EL (cell line): ENCODE measurements around the gene GMPS.
"Not testable (repeated sequence)": the region's sequence is repeated elsewhere in the genome, so short reads cannot be mapped to it uniquely, and the experiment has no call there.

Experiments used
- DNase-seq: peaks from one replicate; pipeline ENCODE4 v3.0.0-alpha.2; 2016

The GMPS gene

DNA sequence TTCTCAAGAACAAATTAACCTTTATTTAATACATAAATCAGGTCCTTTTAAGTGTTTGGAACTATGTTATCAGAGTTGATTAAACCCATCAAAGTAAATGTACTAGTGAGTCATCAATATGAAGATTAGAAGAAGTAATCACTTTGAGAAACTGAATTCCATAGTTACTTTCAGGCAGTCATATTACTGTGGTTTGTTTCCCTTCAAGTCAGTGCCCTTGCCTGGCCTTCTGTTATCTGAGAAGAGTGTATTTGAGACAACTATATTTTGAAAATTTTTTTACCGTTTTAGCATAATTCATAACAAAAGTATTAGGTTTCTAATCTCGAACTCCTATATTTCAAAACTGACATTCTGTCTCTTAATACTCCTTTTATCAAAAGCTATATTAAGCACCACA, 73.6 kb downstream of the GMPS start:
- DNase-seq: no peak

DNA sequence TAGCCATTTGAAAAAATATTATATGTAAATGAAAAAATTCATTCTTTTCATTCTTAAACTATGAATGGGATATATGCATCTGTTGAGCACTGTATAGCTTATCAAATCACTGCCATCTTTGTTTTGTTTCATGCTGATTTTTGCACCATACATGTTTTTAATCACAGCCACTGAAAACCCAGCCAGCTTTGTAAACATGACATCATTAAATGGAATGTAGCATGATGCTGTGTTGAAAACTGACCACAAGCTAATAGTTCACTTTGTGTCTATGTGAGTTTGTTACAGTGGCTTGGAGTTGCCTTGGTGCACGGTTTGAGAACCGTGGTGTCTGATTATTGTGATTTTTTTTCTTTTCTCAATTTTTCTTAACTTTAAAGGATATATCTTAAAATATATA, 75.7 kb downstream of the GMPS start:
- peak; percentile 87 for DNase-seq

DNA sequence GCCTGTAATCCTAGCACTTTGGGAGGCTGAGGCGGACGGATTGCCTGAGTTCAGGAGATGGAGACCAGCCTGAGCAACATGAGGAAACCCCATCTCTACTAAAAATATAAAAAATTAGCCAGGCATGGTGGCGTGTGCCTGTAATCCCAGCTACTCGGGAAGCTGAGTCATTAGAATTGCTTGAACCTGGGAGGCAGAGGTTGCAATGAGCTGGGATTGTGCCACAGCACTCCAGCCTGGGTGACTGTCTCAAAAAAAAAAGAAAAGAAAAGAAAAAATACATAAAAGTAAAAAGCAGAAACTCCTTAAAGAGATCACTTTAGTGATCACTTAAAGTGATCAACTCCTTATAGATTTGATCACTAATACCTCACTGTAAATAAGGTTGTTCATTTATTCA, 78.0 kb downstream of the GMPS start:
- DNase-seq: peak; percentile 48

DNA sequence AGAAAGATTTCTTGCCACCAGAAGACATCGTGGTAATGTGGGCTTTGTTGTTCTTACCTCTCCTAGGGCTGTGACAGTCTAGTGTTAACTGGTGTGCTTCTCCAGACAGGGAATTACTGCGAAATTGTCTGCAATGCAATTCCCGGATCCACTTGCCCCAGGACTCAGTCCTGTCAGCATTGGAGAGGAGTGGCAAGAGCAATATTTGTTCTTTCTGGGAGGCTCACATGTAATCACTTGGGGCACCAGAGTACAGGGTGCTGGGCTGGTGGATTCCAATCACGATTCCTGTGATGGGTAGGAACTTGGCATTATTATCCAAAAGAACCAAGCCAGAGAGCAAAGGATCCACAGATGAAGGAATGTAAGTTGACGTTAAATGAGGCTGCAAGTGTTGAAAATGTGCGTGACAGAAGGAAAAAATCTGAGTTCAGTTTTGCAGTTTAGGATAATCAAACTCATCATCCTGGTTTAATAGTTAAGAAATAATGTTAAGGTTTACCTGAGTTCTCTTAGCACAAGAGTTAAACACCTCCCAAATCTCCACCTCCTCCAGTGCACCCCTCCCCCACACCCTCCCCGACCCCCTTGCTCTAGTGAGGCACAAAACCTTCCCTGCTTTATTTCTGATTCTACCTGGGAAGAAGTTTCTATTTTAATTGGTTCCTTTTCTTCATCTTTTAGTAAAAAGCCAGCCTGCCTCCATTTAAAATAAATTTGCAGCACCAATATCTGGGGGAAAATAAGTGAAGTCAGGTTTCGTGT, 79.2 kb downstream of the GMPS start:
- DNase-seq: no peak

DNA sequence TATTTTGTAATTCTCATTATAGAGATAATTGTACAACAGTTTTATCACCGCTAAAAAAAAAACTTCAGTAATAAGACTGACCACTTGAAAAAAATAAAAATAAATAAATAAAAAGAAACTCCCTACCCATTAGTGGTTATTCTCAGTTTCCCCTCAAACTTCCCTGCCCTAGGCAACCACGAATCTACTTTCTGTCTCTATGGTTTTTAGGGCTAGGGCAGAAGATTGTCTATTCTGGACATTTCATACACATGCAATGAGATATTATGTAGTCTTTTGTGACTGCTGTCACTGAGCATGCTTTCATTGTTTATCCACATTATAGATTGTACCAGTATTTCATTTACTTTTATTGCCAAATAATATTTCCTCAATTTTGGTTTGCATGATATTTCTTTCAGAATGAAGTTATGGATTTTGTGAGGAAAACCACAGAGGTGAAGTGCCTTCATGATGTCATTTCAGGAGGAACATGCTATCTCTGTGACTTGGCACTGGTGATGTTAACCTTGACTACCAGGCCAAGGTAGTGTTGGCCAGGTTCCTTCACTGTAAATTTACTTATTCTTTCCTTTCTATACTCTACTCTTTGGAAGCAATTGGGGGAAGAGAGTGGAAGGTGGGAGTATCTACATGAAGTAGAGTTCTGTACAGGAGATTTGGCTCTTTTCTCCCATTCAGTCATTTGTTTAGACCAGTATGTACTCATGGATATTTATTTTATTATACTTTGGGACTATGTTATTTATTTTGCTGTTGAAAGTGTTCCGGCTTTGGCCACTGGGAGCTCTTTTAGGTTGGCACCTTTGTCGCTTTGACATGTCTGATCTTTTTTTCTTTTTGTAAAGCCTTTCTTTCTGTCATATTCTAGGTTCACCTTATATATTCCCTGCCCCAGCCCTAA, 86.3 kb downstream of the GMPS start:
- DNase-seq: no peak

DNA sequence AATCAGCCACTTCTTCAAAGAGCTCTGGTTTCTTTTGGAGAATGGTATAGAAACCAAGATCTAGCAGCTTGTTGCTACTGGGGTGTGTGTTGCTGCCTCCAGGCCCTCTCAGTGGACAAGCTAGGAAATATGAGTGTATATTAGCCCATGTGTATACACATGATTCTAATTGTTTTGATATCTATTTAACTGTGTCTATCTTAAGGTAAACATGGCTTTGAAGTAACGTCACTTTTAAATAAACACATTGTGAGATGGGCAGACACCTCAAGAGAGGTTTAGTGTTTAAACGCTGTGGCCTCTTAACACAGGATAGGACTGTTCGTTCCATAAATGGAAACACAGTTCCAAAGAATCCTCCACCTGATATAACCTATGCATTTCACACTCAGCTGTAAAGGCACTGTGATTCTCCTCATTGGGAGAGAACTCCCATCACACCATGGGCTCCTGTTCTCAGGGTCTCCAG, 87.0 kb downstream of the GMPS start:
- DNase-seq: no peak

DNA sequence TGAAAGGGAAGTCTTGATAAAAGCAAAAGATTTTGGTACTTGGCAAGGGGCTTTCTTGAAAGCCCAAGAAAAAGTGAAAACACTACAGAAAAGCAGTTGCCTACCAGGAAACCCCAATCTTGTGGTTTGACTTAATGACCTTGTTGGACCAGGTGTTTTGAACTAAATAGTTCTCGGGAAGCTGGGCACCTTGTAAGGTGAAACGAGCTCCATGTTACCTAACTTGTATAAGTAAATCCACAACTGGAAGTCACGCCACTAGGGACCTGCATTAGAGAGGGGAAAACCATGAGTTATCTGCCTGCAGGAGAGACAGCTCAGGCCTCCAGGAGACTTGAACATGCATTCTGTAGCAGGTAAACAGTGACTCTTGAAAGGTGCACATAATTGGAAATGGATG, 88.2 kb downstream of the GMPS start:
- DNase-seq: no peak

DNA sequence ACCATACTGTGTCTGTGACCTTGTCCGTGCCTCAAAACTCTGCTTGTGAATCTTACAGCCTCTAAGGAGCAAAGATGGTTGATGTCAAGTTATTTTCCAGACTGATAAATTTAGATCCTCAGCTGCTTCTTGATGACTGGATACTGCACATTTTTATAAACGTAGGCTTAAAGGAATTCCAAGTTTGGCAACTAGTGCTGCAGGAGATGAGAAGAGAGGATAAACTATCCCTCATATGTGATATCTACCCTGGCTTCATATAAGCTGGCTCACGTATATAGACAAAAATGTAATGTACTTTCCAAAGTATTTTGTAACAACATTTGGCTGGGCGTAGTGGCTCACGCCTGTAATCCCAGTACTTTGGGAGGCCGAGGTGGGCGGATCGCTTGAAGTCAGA, 89.6 kb downstream of the GMPS start:
- DNase-seq: peak; percentile 15

DNA sequence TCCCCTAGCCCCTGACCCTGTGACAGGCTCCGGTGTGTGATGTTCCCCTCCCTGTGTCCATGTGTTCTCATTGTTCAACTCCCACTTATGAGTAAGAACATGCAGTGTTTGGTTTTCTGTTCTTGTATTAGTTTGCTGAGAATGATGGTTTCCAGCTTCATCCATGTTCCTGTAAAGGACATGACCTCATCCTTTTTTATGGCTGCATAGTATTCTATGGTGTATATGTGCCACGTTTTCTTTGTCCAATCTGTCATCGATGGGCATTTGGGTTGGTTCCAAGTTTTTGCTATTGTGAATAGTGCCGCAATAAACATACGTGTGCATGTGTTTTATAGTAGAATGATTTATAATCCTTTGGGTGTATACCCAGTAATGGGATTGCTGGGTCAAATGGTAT, 90.6 kb downstream of the GMPS start:
- DNase-seq: not testable (repeated sequence)

DNA sequence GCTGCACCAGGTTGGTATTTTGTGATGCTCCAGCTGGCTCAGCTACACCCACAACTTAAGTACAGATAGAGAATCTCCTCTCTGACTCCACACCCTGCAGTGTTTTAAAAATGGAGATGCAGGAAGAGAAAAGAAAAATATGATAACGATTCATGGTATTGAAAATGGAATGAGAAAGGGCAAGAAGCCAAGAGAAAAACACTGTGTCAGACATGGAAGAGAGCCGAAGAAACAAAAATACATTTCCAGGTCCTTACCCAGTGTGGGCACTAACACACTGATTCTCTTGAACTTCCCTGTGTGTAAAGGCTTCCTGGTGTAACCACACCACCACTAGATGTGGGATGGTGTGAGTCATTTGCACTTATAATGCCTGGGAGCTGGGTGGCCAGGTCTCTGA, 93.1 kb downstream of the GMPS start:
- peak; percentile 60 for DNase-seq

DNA sequence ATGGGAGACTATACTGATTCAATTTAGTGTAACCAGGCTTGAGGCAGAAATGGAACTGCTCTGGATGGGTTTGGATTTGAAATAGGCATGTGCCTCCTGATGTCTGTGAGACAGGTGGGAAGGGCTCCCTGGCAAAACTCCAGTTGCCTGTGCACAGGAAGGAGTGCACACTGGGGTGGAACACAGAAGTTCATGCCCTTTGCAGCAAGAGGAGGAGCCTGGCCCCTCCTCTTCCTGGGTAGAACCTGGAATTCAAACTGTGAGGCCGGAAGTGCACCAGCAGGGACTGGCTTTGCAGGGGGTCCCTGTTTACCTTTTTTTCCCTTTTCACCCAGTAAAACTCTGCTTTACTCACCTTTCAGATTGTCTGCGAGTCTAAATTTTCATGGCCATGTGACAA, 99.9 kb downstream of the GMPS start:
- no peak for DNase-seq

DNA sequence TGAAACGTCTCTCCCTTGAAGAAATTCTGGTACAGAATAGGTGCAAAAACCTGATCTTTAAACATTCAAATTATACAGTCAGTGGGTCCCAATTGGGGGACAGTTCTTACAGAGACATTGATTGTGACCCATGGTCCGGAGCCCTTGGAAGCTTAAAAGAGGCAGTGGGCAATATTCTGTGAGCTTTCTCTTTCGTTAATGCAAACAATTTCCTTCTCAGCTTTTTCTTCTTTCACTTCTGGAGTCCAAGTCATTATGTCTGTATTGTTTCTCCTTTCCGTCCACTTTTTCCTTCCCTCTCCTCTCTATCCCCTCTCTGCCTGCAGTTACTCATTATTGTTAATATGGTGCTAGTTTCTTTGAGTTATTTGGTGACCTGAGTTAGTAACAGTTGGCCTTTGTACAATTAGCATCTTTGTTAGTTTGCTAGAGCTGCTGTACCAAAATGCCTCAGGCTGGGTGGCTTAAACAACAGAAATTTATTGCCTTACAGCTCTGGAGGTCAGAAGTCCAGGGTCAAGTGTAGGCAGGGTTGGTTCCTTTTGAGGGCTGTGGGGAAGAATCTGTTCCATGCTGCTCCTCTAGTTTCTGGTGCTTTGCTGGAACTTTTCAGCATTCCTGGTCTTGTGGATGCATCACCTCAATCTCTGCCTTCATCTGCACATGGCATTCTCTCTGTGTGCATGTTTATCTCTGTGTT, 102.6 kb downstream of the GMPS start:
- DNase-seq: no peak

DNA sequence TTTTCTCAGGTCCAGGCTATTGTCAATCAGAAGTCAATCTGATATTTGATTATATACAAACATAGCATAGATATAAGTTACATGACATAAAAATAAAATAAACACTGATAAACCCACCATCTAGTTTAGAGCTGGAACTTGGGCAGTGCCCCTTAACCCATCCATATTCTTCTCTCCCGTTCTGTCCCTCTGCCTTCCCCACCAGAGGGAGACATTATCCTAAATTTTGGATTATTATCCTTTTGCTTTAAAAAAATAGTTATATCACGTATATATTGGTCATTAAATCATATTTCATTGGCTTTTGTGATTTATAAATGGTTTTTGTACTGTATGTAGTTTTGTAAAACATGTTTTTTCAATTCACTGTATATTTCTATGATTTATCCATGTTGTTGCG, 107.9 kb downstream of the GMPS start:
- DNase-seq: no peak

DNA sequence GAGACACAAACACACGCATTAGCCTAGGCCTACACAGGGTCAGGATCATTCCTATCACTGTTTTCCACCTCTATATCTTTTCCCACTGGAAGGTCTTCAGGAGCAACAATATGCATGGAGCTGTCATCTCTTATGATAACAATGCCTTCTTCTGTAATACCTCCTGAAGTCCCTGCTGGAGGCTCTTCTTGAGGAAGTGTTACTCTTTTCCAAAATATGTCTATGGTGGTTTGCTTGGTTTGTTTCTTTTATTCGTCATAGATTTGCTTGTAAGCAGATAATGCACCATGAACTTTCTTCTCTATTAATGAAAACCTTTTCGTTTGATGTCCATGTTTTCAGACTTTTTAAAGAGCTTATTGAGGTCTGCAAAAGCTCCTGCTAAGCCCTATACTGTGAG, 109.3 kb downstream of the GMPS start:
- peak; percentile 49 for DNase-seq

DNA sequence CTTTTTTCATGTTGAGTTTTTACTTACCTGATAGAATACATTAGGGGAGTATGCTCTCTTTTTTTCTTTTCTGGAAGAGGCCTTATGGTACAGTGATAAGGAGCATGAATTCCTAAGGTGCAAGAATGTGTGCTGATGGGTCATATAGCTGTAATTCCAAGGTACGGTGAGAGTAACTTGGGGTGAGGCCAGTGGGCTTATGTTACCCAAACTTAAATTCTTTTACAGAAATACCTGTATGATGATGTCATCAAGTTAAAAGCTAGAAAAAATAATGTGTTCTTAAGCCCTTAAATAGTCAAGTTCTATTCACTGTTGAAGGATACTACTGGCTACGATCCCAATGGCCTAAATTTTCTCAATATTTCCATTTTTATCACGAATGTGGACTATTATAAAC, 111.2 kb downstream of the GMPS start:
- DNase-seq: peak; percentile 18

DNA sequence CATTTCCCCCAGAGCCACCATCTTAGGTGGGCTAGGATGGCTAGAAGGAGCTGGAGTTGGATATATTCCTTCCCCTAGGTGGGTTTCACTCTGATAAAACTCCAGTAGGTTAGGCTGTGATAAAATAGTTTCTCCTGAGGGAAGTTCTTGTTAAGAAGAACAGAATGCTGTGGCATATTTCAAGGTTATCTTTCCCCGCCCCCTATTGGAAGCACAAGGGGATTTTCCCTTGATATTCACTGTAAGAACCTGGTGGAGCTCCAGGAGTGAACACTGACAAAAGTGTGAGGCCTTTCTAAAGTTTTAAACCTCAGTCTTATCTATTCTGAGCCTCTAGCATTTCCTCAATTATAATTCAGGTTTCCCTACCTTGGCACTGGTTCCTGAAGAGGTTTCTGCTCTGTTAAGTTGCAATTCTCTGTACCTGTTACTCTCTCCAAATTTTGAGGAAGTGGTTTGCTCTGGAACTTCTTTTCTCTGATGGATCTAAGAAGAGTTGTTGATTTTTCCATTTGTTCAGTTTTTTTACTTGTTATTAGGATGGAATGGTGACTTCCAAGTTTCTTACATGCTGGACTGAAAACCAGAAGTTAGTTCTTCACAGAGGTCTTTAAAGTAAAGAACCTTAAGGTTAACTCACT, 113.5 kb downstream of the GMPS start:
- DNase-seq: no peak

DNA sequence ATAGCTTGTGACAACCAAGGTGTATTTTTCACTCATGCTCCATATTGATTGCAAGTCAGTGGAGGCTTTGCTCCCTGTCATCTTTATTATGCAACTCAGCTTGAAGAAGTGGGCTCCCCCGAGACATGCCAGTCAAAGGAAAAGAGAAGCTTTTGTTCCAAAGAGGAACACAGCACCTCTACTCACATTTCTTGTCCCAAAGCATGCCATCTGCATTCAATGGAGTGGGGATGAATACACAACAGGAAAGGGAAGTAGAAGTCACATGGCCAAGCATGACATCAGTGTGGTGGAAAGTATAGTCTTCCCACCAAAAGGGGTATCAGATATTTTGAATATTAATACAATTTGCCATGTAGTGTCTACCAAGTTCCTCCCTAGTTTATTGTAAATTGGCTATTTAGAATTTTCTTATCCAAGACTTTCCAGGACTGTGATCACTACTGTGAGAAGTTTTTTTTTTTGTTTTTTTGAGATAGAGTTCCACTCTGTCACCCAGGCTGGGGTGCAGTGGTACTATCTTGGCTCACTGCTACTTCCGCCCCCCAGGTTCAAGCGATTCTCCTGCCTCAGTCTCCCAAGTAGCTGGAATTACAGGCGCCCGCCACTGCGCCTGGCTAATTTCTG, 114.5 kb downstream of the GMPS start:
- DNase-seq: no peak

DNA sequence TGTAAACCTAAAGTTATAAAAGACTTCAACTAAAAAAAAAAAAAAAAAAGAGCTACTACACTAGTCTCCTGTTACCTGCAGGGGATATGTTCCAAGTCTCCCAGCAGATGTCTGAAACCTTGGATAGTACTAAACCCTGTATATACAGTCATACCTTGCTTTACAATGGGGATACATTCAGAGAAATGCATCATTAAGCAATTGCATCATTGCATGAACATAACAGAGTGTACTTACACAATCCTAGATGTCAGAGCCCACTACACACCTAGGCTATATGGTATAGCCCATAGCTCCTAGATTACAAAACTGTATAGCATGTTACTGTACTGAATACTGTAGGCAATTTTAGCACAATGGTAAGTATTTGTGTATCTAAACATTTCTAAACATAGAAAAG, 119.1 kb downstream of the GMPS start:
- no peak for DNase-seq

DNA sequence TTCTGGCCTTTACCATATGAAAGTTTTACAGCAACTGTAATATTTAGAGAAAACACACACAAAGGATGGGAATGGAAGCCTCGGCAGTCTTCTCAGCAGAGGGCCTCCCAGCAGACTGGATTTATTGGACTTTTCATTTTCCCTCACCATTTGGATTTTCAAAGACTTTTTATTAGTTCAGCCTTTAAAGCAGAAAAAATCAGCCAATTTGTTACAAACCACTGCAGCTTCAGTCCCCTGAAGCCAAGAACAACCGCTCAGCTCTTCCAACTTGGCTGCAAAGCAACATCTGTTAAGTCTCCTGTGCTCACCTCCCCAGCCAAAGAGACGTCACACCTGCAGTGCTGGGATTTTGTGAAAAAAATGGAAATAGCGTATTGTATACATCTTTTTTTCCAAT, 120.8 kb downstream of the GMPS start:
- no peak for DNase-seq

DNA sequence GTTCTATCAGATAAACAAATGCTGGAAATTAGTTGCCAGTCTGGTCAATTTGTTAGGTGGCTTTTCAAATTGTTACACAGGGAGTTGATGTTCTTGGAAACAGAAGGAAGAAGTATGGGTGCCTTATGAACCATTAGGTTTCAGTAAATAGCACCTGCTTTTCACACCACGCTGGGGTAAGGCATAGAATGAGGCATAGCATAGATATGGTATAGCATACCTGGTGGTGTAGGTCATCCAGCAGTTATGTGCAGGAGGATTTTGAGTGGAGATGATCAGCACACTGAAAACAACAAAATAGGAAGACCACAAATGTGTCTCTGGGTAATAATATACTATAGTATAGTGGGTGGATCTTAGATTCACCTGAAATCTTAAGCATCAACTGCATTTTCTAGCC, 121.4 kb downstream of the GMPS start:
- no peak for DNase-seq
